Stomach smooth muscle (tissue), 2 donors: ENCODE results near the gene DYNC1I2.

Experiments used
- H3K27ac ChIP-seq: one replicate; pipeline ENCODE4 v1.7.0; 2013; ENCODE audit warnings: mild to moderate bottlenecking, low read length, inconsistent platforms
- H3K27me3 ChIP-seq, 2 donors: one replicate each; pipeline ENCODE4 v1.7.0; 2013; ENCODE audit warnings: low read length in 2 of 2; ENCODE audit not compliant: insufficient read depth in 2 of 2, control insufficient read depth in 1 of 2
- H3K36me3 ChIP-seq, 2 donors: one replicate each; pipeline ENCODE4 v1.7.0; 2013; ENCODE audit warnings: low read length in 2 of 2; ENCODE audit not compliant: control insufficient read depth in 2 of 2, insufficient read depth in 2 of 2
- H3K4me1 ChIP-seq: one replicate; pipeline ENCODE4 v1.7.0; 2013; ENCODE audit warnings: low read length; ENCODE audit not compliant: control insufficient read depth, insufficient read depth
- H3K4me3 ChIP-seq, 2 donors: one replicate each; pipeline ENCODE4 v1.7.0; 2013; ENCODE audit warnings: low read length in 2 of 2
- H3K9ac ChIP-seq, 2 donors: one replicate each; pipeline ENCODE4 v1.7.0; 2013; ENCODE audit warnings: low read length in 2 of 2, mild to moderate bottlenecking in 1 of 2
- H3K9me3 ChIP-seq, 2 donors: one replicate each; pipeline ENCODE4 v1.7.0; 2013; ENCODE audit warnings: low read length in 2 of 2; ENCODE audit not compliant: control insufficient read depth in 2 of 2
- donor health status: healthy.
- donor health status: Pancreatic carcinoma.

DYNC1I2 gene

DNA sequence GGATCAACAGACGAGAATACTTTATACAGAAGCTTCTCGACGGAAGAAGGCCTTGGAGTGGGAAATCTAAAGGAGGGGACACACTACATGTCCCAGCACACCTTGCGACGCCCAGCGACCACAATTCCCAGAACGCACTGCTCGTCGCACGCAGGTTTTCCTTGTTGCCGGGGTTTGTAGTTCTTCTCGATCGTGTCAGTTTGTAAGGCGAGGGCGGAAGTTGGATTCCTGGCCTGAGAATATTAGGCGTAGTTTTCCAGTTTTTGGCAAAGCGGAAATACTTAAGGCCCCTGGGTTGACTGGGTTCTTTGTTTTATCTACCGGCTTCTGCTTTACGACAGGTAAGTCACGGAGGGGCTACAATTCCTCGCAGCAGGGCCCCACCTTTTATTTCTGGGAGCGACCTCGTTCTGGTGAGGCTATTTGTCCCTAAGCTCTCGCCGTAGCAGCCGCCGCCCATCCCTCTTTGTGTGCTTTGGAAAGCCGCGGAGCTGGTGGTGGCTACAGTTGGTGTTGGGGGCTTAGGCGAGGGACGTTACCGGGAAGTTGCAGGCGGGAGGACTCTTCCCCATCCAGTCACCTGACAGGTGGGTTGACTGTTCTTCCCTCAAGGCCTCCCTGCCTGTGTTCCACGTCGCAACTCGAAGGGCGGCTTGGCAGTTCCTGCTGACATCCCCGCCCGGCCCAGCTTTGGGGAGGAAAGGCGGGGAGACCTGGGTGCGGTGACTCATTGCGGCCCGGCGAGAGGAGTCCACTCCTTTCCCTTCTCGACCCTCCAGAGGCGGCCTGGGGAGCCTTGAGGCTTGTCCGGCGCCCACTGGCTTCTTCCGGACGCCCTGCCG, at the start of gene DYNC1I2:
Gene DYNC1I2, plus strand, starts transcription at position 183 of the 842 bp plus-strand sequence. CDS start 2,687 bp downstream, outside the sequence.
- Histone ChIP-seq H3K27ac (peak within 1 kb of the TSS; percentile 72), H3K36me3 (no peaks in the 10 kb centered on the region), H3K4me1 (no peaks in the 10 kb centered on the region), H3K9ac (peak within 1 kb of the TSS; percentile 72 to 96), H3K27me3 (no peaks in the 10 kb centered on the region), H3K9me3 (no peaks in the 10 kb centered on the region), H3K4me3 (peak within 1 kb of the TSS; percentile 89 to 100)

DNA sequence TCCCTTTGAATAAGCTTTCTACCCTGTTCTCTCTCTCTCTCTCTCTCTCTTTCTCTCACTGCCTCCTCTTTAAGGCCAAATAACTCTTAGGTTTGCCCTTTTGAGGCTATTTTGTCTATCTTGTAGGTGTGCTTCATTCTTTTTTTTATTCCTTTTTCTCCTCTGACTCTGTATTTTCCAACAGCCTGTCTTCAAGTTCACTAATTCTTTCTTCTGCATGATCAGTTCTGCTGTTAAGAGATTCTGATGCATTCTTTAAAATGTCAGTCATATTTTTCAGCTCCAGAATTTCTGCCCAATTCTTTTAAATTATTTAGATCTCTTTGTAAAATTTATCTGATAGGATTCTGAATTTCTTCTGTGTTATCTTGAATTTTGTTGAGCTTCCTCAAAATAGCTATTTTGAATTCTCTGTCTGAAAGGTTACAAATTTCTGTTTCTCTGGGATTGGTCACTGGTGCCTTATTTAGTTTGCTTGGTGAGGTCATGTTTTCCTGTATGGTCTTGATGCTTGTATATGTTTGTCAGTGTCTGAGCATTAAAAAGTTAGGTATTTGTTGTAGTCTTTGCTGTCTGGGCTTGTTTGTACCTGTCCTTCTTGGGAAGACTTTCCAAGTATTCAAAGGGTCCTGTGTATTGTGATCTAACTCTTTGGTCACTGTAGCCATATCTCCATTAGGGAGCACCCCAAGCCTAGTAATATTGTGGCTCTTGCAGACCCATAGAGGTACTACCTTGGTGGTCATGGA, 35.4 kb upstream of the DYNC1I2 start:
- H3K9me3 ChIP-seq = no peaks in the 10 kb centered on the region
- H3K4me3 ChIP-seq = no peak overlapping the region
- no peaks in the 10 kb centered on the region for H3K4me1 ChIP-seq
- peaks cover 0 to 3% of the 10 kb centered on the region in 2 donors for H3K27me3 ChIP-seq
- no peak overlapping the region for H3K9ac ChIP-seq
- H3K27ac ChIP-seq = no peak overlapping the region
- H3K36me3 ChIP-seq = no peaks in the 10 kb centered on the region

DNA sequence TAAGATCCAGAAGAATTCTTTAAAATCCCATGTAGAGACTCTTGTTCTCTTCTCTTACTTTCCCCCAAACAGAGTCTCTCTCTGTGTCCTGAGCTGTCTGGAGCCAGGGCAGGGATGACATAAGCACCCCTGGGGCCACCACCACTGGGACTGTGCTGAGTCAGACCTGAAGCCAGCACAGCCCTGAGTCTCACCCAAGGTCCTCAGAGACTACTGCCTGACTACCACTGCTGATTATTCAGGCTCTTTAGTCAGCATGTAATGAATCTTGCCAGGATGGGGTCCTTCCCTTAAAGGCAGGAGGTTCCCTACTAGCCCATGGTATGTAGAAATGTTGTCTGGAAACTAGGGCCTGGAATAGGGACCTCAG, 34.9 kb upstream of the DYNC1I2 start:
- Histone ChIP-seq H3K4me3 (no peak overlapping the region), H3K27me3 (peaks cover 0 to 3% of the 10 kb centered on the region in 2 donors), H3K4me1 (no peaks in the 10 kb centered on the region), H3K9ac (no peak overlapping the region), H3K27ac (no peak overlapping the region), H3K36me3 (no peaks in the 10 kb centered on the region), H3K9me3 (no peaks in the 10 kb centered on the region)

DNA sequence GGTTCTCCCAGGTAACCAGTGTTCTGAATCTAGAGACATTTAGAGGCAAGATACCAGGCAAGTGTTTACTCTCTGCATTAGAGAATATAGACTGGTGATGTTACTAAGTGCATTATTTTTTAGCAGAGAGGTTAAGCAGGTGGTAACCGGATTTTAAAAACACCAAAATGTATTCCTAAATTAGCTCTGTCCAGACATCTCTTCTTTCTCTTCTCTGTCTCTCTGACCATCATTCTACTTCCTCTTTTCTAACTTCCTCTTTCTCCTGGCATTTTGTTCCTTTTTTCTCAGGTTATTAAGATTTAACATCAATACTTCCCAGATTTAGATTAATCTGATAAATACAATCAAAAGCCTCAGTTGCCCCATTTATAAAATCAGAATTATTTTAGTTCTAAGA, 31.7 kb upstream of the DYNC1I2 start:
- H3K4me3 ChIP-seq = no peak overlapping the region
- no peaks in the 10 kb centered on the region for H3K4me1 ChIP-seq
- no peak overlapping the region for H3K9ac ChIP-seq
- no peak overlapping the region for H3K27ac ChIP-seq
- H3K36me3 ChIP-seq = no peaks in the 10 kb centered on the region
- no peaks in the 10 kb centered on the region for H3K9me3 ChIP-seq
- peaks cover 0 to 3% of the 10 kb centered on the region in 2 donors for H3K27me3 ChIP-seq

DNA sequence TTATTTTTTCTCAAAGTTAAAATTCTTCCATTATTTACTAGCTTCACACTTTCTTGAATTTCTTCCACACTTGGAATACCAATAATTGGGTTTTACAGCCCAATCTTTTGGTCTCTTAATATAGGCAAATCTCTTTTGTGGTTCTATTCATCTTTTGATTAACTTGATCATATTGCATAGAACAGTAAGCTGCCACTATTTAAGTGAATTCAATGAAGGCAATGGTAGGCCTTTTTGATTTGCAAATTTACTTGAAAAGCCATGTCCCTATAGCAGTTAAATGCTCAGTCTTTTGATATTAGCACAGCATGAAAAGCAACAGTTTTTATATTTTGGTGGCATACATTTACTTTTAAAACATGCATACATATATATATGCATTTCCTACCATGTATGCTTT, 20.2 kb upstream of the DYNC1I2 start:
- no peak overlapping the region for H3K27ac ChIP-seq

DNA sequence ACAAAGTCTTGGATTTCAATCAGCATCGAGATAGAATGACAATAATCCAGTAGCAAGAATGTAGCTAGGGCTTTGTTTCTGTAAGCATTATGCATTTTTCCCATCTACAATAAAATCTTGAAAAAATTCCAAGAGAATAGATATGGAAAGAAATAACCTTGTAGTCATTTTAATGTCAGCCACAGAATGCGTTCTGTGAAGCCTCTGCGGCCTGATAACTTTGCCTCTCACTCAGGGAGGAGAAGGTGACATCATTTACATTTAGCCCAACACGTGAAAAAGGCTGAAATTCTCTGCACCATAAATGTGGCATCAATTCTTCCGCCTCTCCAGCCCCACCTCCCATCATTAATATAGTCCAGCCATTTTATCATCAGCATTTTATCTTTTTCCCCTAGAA, 19.1 kb upstream of the DYNC1I2 start:
- Histone ChIP-seq H3K4me1 (no peaks in the 10 kb centered on the region), H3K27ac (no peak overlapping the region), H3K27me3 (no peaks in the 10 kb centered on the region), H3K9me3 (no peaks in the 10 kb centered on the region), H3K36me3 (no peaks in the 10 kb centered on the region), H3K9ac (no peak overlapping the region), H3K4me3 (no peak overlapping the region)

More for the DNA sequence above, 20.2 kb upstream of the DYNC1I2 start:
- H3K9me3 ChIP-seq = no peaks in the 10 kb centered on the region
- no peaks in the 10 kb centered on the region for H3K4me1 ChIP-seq
- H3K4me3 ChIP-seq = no peak overlapping the region
- no peaks in the 10 kb centered on the region for H3K27me3 ChIP-seq
- H3K9ac ChIP-seq = no peak overlapping the region
- H3K36me3 ChIP-seq = no peaks in the 10 kb centered on the region

DNA sequence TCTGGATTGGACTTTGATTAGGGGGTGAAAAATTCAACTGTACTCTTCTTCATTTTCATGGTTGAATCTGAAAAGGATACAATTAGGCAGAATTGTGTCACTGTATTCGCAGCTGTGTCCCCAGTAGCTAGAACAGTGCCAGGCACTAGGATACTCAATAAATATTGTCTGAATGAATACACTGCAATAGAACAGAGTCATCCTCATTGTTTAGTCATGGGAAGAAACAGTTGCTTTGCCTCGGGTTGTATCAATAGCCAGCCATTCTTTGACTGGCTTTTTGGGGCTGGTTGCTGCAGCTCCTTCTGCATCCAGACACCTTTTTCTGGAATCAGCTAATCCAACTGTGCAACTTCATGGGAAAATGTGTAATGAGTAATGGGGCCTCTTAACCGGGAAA, 18.1 kb upstream of the DYNC1I2 start:
- no peak overlapping the region for H3K9ac ChIP-seq
- H3K4me1 ChIP-seq = no peaks in the 10 kb centered on the region
- H3K36me3 ChIP-seq = no peaks in the 10 kb centered on the region
- no peak overlapping the region for H3K27ac ChIP-seq
- H3K27me3 ChIP-seq = no peaks in the 10 kb centered on the region
- H3K9me3 ChIP-seq = no peaks in the 10 kb centered on the region
- H3K4me3 ChIP-seq = no peak overlapping the region

DNA sequence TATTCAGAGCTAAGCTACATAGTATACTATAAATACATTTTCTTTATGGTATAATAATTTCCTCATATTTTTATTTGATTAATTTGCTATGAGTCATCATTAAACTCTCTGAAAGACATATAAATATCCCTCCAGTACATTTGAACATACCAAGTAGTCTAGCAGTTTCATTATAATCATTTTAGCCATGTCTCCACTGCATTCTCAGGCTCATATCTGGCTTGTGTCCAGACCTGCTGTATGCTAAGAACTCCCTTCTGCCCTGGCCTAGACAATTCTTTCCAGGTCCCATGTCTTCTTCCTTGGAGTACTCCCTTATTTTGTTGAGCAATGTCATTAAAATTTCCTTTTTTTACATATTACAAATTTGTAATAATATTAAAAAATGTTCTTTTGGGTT, 16.6 kb upstream of the DYNC1I2 start:
- H3K4me3 ChIP-seq = no peak overlapping the region
- no peak overlapping the region for H3K27ac ChIP-seq
- H3K4me1 ChIP-seq = no peaks in the 10 kb centered on the region
- H3K9ac ChIP-seq = no peak overlapping the region
- H3K36me3 ChIP-seq = no peaks in the 10 kb centered on the region
- no peaks in the 10 kb centered on the region for H3K9me3 ChIP-seq
- peaks cover 0 to under 1% of the 10 kb centered on the region in 2 donors for H3K27me3 ChIP-seq

DNA sequence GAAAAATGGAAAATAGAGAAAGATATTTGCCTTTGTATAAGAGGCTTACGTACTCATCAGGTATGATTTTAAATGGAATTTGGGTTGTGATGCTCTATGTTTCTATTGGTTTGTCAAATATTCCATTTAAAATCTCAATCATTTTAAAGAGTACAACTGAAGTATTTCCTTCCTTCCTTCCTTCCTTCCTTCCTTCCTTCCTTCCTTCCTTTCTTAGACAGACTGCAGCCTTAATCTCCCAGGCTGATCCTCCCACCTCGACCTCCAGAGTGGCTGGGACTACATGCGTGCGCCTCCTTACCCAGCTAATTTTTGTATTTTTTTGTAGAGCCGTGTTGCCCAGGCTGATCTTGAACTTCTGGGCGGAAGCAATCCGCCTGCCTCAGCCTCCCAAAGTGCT, 15.4 kb upstream of the DYNC1I2 start:
- Histone ChIP-seq H3K4me1 (no peaks in the 10 kb centered on the region), H3K36me3 (no peaks in the 10 kb centered on the region), H3K4me3 (no peak overlapping the region), H3K27me3 (peaks cover 0 to 2% of the 10 kb centered on the region in 2 donors), H3K27ac (no peak overlapping the region), H3K9me3 (no peaks in the 10 kb centered on the region), H3K9ac (no peak overlapping the region)

DNA sequence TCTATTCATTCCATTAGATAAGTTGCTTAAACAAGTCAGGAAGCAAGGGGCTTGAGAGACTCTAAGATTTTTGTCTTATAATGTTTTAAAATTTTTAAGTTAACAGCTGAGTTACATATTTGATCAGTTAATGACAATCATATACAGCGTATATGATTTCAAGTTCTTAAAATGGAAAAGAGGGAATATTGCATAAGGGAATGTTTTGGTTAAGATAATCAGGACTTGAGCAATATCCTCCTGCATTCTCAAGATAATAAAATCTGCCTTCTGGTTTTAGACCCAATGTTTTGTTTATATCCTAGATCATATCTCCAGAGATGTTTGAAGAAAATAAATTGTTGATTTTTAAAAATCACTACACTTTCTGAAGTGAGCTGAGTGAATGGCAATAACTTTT, 13.4 kb upstream of the DYNC1I2 start:
- peaks cover 0 to 2% of the 10 kb centered on the region in 2 donors for H3K27me3 ChIP-seq
- H3K4me1 ChIP-seq = no peaks in the 10 kb centered on the region
- no peak overlapping the region for H3K27ac ChIP-seq
- no peaks in the 10 kb centered on the region for H3K9me3 ChIP-seq
- H3K9ac ChIP-seq = no peak overlapping the region
- no peak overlapping the region for H3K4me3 ChIP-seq
- no peaks in the 10 kb centered on the region for H3K36me3 ChIP-seq
